Fibroblast of pulmonary artery (primary cell): ENCODE results near the gene C14orf119.
A peak's percentile ranks its signal among the peaks of the same experiment; 100 is the strongest.

Experiments
- DNase-seq: peaks from one replicate; pipeline ENCODE4 v3.0.0-alpha.2; 2010; ENCODE audit warnings: low read depth
- H3K4me3 ChIP-seq: replicated peaks from 2 replicates; pipeline ENCODE4 v1.5.1; 2011; ENCODE audit warnings: low read depth, mild to moderate bottlenecking, control low read depth, low read length, moderate library complexity
- TF ChIP-seq, protein P1 (sequence below): IDR thresholded peaks from 2 replicates; pipeline ENCODE4 v1.5.1; 2011; ENCODE audit warnings: mild to moderate bottlenecking, control low read depth, low read length, inconsistent platforms; ENCODE audit errors: missing control alignments

The C14orf119 gene

DNA sequence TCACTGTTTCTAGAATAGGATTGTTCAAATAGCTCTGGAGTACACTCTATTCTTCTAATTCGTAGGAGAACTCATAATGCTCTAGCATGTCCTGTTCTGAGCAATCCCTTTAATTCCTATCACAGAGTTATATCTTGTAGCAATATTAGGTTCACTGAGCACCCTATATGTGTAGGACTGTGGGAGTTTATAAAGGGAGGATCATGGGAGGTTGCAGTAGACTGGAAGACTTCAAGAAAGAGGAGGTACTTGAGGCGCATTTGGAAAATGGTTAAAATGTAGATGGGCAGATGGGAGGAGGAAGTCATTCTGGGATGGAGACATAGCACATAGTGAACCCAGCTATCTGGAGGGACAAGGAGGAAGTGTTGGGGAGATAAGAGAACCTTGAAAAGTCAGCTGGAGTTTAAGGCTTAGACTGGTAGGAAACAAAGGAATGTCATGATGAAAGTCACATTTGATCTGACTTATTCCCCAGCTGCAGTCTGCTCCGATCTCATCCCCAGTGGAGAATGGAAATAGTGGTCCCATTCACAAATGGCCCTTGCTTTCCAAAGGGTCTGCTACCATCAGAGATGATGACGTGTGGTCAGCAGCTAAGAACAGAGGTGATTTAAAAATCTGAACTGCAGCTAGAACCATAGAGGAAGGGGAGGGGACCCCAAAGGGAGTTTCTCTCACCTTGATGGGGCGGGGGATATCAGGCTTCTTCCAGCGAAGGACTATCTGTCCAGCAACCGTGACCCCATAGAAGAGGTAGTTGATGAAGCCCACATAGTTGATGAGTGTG is 33.9 kb downstream of the C14orf119 start:
- H3K4me3 ChIP-seq, result no peak overlapping the region
- TF ChIP-seq, protein P1, sequence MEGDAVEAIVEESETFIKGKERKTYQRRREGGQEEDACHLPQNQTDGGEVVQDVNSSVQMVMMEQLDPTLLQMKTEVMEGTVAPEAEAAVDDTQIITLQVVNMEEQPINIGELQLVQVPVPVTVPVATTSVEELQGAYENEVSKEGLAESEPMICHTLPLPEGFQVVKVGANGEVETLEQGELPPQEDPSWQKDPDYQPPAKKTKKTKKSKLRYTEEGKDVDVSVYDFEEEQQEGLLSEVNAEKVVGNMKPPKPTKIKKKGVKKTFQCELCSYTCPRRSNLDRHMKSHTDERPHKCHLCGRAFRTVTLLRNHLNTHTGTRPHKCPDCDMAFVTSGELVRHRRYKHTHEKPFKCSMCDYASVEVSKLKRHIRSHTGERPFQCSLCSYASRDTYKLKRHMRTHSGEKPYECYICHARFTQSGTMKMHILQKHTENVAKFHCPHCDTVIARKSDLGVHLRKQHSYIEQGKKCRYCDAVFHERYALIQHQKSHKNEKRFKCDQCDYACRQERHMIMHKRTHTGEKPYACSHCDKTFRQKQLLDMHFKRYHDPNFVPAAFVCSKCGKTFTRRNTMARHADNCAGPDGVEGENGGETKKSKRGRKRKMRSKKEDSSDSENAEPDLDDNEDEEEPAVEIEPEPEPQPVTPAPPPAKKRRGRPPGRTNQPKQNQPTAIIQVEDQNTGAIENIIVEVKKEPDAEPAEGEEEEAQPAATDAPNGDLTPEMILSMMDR, result no peak
- no peak for DNase-seq

DNA sequence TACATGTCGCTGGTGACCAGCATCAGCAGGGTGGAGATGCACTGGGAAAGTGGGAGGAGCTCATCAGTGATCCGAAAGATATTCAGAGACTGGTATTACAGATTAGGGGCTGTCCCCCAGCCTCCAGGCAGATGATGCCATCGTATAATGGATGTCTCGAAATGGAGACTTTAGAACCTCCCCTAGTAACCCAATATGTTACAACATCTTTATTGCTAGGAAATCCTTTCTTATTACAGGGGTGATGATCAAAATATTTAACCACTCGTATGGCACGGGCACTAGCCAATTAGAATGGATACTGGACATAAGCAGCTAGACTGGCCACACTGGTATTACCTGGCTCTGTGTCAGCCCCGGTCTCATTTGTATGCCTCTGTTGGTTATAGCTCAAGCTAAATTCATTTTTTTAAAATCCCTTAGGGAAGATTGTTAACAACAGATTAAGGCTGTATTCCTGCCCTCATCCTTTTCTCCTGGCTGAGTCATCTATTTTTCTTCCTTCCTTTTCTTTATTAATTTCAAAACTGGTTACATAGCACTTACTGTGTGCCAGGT is 34.5 kb downstream of the C14orf119 start:
- TF ChIP-seq, protein P1, result no peak
- no peak for DNase-seq
- no peak overlapping the region for H3K4me3 ChIP-seq

DNA sequence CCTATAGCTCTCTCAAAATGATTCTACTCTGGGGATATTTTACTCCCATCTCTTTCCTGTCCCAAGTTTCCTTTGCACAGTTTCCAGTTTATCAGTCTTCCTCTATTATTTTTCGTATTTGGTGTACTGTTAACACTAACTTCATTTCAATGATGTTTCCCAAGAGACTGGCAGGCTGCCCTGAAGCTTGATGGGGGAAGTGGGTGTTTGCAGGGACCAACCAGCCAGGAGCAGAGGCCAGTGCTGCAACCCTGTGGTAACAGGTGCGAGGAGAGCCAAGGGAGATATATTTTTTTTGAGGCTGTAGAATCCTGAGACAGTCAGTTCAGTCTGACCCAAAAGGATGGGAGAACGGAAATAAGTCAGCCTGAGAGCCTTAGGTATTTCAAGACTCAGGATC is 35.6 kb downstream of the C14orf119 start:
- DNase-seq, result peak; percentile 59

DNA sequence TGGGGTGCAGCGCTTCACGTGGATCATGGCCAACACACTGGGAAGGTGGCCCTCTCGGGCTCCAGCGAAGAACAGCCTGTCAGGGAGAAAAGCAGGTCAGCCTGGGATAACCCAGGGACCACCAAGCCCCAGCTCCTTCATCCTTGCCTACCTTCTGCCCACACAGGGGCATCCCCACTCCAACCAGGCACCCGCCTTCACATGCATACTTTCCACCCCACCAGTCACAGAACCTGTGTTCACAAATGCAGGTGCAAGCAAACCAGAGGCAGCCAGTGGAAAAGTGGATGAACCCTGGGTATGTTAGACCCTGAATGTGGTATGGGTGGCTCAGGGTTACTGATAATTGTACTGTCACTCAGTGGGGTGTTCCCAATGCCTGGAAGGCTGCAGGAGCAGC is 36.2 kb downstream of the C14orf119 start:
- TF ChIP-seq, protein P1, result no peak
- no peak for DNase-seq

More for the DNA sequence above, 35.6 kb downstream of the C14orf119 start:
- TF ChIP-seq, protein P1, result no peak
- no peak overlapping the region for H3K4me3 ChIP-seq

DNA sequence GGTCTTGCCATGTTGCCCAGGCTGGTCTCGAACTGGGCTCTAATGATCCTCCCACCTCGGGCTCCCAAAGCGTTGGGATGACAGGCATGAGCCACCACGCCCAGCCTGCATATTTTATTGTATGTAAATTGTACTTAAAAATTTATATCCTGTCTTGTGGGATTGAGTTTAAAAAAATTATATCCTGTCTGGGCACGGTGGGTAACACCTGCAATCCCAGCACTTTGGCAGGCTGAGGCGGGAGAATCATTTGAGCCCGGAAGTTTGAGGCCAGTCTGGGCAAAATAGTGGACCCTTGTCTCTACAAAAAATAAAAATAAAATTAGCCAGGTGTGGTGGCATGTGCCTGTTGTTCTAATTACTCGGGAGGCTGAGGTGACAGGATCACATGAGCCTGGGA is 37.7 kb downstream of the C14orf119 start:
- no peak overlapping the region for H3K4me3 ChIP-seq
- no peak for DNase-seq
- TF ChIP-seq, protein P1, result no peak

More for the DNA sequence above, 36.2 kb downstream of the C14orf119 start:
- H3K4me3 ChIP-seq, result no peak overlapping the region

DNA sequence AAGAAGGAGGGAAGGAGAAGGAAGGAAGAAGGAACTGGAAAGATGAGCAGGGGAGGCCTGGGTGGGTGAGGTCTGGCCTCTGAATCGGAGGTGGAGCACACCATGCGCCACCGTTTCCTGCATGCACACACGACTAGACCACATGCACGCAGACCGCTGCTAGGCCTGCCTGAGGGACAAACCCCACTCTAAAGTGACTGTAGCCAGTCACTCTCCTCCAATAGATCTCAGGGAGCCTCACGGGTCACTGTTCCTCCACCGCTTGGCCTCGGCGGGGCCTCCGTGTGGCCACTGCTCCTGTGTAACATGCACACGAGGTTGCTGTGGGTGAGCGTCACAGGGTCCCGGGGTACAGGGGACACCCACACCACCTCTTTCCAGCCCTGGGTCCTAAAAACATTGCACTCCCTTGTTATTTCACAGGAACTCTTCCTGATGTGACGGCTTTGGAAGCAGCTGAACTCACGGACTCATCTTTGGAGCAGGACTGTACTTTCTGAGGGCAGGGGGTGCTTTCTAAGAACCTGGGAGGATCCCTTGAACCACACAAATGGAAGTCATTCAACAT is 41.3 kb downstream of the C14orf119 start:
- no peak overlapping the region for H3K4me3 ChIP-seq
- no peak for DNase-seq
- TF ChIP-seq, protein P1, result no peak
